ENCODE measurements around the gene ADRM1.

Gene ADRM1

DNA sequence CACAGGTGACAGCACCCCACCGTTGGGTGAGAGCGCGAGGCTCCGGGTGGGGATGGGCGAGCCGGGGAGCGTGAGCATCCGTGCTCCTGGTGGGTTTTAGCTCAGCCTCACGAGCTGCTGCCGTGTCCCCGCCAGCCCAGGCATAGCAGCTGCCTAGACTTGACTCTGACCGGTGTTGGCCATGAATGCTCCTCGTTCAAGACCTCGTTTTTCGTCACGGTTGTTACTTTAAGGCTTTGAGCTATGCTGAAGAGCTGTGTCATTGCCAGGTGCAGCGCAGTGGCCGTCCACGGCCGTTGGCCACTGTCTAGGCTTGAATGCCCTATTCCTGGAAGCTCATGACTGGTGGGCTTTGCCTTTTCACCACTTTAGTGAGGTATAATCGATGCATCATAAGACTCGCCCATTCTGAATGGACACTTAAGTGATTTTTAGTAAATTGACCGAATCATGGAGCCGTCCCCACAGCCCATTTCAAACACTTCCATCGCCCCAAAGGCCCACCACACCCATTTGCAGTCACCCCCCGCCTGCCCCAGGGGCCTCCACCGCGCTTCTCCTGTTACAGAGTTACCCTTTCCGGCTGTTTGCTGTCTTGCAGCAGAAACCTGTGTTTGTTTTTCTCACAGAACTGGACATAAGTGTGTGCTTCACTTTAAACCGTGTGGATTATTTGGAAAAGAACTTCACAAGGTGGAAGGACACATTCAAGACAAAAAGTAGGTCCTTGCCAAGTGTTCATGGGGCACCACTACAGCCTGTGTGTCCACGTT is 21.4 kb upstream of the ADRM1 start:
- DNase-seq = no peak

DNA sequence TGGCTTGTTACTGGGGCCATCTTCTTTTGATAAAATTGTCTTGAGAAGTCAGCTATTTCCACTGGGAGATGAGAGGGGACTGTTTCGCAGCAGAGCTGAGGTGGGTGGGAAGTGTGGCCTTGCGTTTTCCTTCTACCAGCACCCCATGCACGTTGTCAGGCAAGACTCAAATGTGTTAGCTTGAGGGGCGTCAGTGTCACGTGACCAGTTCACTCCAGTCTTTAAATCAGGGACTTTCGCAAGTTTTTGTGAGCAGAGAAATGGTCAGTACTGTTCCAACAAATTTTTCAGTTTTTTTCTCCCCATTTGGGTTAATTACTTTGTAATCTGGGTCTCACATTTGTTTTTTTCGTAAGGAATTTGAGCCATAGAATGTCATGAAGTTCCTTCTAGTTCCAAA is 20.7 kb upstream of the ADRM1 start:
- no peak for DNase-seq

DNA sequence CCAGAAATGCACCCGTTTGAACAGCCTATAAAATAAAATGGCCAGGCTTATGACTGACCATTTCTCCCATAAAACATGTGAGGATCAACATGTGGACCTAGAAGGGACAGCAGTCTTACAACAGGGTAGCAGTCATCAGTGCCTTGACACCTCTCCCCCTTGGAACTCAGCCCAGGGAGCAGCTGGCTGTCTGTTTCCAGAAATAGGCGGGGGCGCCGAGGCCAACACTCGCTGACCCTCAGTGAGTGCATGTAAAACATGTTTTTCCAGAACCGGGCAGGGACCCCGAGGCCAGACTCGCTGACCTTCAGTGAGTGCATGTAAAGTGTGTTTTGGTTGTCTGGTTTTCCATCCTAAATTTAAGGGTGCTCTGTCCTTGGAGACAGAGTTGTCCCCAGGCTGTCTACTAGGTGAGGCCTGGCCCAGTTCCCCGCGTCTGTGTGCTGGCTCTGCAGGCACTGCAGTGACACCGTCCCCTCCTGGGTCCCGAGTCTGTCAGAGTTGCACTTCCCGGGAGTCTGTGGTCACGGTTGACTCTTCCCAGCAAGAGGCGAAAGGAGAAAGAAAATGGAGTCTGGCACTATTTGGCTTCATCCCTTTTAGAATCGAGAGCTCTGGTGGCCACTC is 19.8 kb upstream of the ADRM1 start:
- DNase-seq = no peak

DNA sequence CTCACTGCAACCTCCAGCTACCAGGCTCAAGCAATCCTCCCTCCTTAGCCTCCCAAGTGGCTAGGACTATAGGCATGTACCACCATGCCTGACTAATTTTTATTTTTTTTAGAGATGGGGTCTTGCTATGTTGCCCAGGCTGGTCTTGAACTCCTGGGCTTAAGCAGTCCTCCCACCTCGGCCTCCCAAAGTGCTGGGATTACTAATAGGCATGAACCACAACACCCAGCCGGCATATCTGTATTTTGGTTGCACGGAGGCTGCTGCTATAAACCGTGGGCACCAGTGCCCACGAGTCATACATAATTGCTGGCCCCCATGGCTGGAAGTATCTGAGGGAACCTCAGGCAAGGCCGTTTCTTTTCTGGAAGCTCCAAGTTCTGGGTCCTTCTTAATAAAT is 18.3 kb upstream of the ADRM1 start:
- no peak for DNase-seq

DNA sequence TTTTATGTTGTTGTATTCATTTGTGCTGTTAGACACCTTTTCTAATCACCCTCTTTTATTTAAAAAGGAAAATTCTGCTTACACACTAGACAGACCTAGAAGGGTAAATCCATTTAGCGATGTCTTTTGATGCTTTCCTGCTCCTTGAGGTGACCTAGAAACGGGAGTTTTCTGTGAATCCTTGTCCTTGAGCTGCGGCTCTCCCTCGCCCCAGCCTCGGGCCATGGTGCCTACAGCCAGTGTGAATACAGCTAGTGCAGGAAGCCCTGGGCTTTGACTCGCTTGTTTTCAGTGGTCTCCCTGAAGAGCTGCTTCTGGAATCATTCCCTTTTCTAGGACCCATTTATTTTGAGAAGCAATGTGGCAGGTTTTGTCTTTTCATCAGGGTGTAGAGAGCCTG is 17.6 kb upstream of the ADRM1 start:
- DNase-seq = no peak

DNA sequence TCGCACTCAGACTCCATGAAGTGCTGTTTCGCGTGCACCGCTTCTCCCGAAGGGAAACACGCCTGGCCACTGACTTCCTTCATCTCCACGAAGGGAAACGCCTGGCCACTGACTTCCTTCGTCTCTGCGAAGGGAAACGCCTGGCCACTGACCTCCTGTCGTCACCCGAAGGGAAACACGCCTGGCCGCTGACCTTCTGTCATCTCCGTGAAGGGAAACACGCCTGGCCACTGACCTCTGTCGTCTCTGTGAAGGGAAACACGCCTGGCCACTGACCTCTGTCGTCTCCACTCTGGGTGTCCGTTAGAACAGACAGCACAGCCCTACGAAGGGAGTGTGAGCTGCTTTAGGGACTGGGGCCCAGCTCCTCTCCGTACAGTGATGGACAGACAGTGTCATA is 17.1 kb upstream of the ADRM1 start:
- DNase-seq = no peak

DNA sequence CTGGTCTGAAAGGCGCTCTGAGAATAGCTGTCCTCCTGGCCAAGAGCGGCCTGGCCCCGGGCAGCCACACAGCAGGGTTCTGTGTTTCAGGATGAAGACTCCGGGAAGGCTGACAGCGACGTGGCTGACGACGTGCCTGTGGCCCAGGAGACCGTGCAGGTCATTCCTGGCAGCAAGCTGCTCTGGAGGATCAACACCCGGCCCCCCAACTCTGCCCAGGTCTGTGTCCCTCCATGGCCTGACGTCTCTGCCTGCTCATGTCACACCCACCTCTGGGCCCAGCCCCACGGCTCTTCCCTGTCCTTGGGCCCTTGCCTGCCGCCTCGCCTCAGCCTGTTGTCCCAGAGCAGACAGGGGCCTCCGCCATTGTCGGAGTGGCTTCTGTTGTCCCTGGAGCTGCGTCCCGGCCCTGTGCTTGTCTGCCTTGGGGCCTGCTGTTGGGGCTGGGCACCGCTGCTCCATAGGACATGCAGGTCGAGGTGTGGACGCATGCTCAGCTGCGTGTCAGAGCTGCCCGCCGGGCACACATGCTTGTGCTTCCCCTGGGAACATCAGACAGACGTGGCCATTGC is 16.2 kb upstream of the ADRM1 start:
- DNase-seq = no peak

DNA sequence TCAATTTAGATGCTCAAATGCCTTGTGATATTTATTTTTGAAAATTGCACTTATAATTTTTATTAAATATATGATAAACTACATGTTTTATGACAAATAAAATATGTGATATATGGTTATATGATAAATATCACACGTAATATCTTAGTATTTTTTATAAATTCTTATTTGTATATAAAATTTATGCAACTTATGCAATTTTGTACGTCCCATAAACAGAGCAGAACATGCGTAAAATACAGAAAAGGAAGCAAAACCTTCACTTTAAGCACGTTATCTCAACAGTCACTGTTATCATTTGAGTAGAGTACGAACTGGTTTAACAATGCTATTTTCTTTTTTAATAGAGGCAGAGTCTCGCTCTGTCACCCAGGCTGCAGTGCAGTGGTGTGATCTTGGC is 15.7 kb upstream of the ADRM1 start:
- no peak for DNase-seq

DNA sequence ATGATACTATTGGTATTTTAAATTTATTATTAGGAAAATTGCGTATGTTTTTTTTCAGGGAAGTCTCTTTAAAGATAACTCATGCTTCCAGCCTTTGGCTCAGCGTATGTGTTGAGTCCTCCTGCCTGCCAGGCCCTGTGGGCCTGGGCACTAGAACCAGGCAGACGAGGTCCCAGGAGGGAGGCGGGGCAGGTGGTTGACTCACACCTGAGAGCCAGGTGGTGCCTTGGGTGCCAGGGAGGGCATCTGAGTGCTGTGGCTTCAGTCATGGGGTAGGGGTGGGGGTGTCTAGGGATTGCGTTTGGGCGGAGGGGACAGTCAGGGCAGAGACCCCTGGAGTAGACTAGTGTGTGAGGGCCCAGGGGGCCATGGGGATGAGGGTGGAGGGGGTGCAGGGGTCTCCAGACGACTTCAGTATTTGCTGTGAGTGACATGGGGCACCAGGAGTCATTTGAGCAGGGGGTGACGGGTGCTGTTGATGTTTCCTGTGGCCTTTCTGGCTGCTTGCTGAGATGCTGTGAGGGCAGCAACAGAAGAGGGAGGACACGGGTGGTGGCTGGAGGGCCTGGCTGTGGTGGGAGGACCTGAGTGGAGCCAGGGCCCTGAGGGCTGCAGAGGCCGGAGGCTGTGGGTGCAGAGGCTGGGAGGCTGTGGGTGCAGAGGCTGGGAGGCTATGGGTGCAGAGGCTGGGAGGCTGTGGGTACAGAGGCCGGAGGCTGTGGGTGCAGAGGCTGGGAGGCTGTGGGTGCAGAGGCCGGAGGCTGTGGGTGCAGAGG is 14.8 kb upstream of the ADRM1 start:
- no peak for DNase-seq

DNA sequence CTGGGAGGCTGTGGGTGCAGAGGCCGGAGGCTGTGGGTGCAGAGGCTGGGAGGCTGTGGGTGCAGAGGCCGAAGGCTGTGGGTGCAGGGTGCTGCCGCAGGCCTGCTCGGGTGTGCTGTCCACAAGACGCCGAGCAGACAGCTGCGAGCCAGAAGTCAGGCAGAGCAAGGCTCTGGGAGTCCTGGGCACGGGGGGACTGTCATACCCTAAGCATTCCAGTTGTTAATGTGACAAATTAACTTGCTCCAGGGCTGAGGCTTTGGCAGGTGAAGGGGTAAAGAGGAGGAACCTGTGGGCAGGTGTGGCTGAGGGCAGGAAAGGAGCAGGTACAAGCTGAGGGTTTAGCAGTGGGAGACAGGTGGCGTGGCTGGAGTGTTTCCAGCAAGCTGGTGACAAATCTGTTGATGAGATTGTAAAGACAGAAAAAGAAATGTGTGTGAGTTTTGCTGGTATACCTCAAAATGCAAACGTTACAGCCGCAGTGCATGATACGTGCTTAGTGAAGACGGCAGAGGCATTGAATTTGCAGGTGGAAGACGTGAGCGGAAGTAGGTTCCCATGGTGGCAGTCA is 14.2 kb upstream of the ADRM1 start:
- DNase-seq = no peak

DNA sequence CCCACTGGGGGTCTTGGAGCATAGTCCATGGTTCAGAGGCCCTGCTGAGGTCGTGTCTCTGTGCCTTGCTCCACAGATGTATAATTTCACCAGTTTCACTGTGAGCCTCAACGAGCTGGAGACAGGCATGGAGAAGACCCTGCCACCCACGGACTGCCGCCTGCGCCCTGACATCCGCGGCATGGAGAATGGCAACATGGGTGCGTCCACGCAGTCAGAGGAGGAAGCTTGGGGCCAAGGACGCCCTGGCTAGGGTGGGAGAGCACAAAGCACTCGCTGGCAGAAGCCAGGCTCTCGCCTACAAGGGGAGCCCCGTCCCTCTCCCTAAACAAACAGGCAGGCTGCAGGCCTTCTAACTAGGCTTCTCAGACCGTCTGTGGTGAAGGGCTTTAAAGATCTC is 13.7 kb upstream of the ADRM1 start:
- no peak for DNase-seq

DNA sequence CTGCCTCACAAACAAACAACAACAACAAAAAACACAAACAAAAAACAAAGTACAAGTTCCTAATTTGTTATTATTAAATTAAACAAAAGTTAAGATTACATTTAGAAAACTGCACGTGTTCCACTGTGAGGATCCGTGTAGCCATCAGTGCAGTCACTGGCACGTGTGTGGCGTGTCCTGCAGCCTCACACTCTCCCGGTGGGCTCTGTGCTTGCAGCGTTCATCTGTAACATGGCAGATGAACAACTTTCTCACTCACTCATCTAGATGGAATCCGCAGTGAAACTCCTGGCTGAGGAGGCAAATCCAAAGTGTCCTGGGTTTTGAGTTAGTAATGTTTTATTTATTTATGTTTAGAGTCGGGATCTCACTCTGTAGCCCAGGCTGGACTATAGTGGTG is 12.9 kb upstream of the ADRM1 start:
- DNase-seq = no peak

DNA sequence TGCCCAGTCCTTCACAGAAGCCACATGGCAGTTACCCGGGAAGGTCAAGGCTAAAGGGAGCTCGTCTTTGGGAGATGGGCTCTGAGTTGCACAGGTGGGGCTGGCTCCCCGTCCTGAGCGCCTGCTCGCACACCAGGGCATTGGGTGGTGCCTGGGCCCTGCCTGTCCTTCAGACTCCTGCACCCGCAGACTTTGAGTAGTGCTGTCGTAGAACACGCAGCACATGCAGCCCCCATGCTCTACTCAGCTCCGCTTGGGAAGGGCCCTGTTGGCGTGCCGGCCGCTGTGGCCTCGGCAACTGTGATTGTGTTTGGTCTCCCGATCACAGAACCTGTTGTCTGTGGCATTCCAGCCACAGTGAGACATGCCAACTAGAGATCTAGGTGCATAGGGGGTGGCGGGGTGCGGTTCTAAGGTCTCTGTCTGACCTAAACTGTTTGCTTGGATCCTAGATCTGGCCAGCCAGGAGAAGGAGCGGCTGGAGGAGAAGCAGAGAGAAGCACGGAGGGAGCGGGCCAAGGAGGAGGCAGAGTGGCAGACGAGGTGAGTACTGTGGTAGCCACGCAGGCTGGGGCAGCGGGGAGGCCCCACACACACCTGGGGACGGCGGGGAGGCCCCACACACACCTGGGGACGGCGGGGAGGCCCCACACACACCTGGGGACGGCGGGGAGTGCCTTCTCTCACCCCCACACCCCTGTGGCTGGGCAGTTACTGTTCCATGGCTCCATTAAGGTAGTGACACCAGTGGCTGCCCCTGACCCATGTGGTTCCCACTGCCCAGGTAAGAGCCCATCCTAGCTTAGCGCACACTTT is 11.3 kb upstream of the ADRM1 start:
- no peak for DNase-seq

DNA sequence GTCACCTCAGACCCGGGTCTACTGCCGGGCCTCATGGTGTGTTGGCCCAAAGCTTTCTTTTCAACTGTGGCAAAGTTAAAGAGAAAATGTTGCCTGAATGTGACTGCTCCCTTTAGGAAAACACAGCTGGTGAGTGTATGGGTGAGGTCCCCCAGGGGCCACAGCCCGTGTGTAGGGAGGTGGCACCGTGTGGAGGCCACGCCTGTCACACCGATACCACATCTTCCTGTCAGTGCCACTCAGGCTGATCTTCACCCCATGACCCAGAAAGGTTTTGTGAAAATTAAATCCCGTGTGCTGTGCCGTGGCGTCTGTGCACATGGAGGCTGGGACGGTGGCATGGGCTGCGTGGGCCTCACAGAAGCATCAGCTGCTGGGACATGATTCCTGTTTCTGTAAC is 10.7 kb upstream of the ADRM1 start:
- DNase-seq = peak; percentile 21

DNA sequence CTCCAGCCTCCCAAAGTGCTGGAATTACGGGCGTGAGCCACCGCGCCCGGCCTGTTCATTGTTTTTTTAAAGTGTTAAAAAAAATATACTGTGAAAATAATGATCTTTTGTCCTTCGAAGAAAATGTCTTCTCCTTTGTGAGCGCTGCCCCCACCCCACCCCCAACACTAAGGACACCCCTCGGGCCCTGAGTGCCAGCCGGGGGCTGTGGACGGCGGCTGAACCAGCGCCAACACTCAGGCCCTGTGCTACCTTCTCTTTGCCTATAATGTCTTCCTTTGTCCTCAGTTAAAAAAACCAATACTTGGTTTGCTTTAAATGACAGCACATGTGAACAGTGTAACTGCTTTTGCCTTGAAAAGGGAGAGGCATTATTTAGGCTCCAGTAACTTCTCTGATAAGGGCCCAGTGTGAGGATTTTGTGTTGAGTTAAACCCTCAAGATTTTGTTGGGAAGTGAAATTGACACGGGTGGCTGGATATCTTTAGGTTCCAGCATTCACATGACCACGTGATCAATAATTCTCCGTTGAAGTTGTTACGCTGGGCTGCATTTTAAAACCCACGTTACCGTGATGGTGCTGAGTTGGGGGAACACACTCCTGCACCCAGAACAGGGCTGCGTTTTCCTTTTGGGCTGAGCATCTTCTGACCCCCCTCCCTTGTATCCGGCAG is 9.5 kb upstream of the ADRM1 start:
- DNase-seq = no peak

DNA sequence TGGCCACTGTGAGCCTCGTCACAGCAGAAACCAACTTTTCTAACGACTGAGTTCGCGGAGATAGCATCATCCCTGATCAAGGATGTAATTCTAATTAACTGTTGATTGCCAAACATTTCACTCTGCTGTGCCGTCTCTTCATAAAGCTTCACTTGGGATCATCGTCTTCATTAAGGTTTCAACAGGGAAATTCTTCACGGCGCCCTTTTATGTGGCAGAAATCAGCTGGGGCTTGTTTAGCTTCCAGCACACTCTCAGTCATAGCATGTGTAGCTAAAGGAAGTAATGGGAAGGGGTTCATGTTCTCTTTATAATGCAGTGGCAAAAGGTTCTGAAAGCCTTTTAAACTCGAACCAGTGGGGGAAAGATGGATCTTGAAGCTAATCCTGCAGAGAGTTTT is 8.9 kb upstream of the ADRM1 start:
- DNase-seq = no peak

DNA sequence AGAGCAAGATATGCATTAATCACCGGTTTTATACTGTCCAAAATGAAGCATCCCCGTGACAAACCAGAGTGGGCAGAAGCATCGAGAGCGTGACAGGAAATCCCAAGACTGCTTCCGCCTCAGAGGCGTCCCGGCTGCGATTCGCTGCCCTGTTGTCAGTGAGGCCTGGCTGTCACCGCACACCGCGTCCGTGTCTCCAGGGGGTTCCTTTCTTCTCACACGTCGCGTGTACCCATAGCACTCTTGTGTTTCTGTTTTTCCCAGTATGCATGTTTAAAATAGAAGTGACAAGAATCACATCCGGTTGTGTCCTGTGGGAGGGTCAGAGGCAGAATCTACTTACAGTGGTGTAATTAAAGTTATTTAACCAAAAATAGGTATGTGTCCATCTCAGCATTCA is 8.3 kb upstream of the ADRM1 start:
- no peak for DNase-seq

DNA sequence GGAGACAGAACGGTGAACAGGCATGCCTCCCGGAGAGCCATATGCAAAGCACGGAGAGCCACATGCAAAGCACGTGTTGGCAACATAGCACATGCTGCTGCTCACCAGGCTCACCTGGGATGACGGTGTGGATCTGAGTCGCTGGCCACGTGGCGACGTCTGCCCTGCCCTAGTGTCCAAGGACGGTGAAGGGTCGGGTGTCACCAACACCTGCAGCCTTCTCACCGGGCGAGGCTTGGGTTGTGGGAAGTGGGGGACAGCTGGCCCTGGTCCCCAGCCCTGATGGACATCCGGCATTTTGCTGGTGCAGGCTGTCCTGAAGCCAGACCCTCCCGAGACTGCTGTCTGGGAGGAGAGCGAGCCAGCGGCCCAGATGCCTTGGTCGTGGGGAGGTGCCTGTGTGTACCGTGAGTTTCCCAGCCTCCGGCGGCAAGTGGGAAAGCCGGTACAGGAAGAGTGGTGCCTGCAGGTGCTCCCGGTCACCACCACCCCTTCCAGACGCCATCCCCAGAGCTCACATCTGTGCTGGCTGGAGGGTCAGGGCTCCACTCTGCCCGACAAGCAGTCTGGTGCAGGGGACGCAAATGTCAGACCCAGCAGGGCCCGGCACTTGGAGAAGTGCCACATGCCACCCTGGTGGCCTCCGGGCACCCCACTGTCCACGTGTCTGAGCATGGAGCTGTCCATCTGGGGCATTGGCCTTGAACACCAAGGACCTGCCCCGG is 5.9 kb upstream of the ADRM1 start:
- DNase-seq = no peak

DNA sequence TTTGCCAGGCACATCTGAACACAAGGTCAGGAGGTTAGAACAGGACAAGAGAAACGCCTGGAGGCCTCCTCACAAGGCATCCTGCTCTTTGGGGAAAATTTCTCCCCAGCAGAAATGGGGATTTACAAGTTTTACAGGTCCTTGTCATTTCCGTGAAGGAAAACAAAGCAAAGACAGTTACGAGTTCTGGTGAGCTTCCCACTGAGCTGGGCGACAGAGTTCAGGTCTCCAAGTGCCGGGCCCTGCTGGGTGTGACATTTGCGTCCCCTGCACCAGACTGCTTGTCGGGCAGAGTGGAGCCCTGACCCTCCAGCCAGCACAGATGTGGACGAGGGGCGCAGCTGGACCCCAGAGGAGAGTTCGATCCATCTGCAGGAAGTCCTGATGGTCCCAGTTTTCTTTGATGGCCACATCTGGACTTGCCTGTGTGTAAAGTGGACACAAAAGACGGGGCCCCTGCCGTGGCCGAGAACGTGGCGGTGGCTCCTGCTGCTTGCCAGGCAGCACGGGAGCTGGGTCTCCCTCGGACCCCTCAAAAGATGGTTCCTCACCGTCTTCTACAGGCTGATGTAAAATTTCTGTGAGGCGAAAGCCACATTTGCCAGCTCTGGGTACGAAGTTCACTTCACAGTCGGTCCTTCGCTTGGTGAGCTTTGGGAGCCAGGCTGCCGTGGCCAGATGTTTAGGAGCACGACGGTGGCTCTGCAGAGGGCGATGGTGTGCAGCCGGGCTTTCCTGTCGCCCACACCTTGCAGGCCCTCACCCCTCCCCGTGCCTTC is 5.2 kb upstream of the ADRM1 start:
- DNase-seq = no peak

DNA sequence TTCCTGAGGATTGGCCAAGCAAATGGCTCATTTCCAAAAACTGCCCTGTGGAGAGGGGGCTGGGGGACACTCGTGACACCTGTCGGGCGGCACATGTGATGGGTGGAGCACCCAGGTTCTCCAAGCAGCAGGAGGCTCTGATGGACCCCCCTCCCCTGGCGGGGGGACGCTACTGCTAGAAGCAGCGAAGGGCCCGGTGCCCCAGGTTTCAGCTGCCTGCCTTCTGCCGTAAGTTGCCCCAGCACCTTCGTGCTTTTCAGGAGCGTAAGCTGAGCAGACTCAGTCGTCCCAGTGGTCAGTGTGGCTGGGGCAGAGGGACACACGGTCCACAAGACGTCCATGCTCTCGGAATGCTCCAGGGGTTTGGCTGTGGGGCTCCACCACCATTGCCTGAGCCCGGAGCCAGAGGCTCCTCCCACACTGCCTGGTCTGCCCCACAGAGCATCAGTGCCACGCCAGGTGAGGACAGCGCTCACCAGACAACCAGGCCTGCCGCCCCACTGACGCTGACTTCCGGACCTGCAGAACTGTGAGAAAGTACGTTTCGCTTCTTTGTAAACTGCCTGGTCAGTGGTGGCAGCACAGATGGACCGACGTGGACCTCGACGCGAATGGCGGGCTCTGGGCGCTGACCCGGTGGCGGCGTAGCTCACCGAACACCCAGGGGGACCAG is 4.1 kb upstream of the ADRM1 start:
- no peak for DNase-seq
